ENCODE data around the gene SPSB2. TPM values are rescaled to one million over a fixed set of nuclear protein-coding genes. Genes with fewer than 3 reads are reported as not detected.

Gene SPSB2
- total RNA-seq, result 3.2 TPM
- long read RNA-seq, partial matches to known transcripts, result 3 of 5 reads
- long read RNA-seq, other reads (novel, unspliced or antisense), result 0 of 5 reads

- Histone ChIP-seq H3K4me3 (peak within 1 kb of the TSS; percentile 89), H3K9me3 (replicated peaks) (no peaks in the 10 kb centered on the region), H3K27me3 (ENCODE audit: low read depth) (no peaks in the 10 kb centered on the region), H3K4me1 (peaks cover 52% of the 10 kb centered on the region), H3K36me3 (peaks cover 31% of the 10 kb centered on the region), H3K27ac (replicated peaks) (peak within 1 kb of the TSS; percentile 90)
- no peak for TF ChIP-seq CTCF (IDR thresholded peaks at IDR 0.05; ENCODE audit: borderline replicate concordance)
- intact Hi-C loops (cut with micrococcal nuclease), result no loop called here
- peak; percentile 98 for DNase-seq
These were observed at the start of gene SPSB2 for GRCh38 chr12:6873094-6874014. TSS of gene SPSB2 (minus strand) at chr12:6873303. CDS start at chr12:6872901, 402 bp downstream.

GRCh38 chr12:6921996-6922946, 49.2 kb upstream of the SPSB2 start:
- peaks cover 34% of the 10 kb centered on the region for H3K4me1 ChIP-seq
- no peak for TF ChIP-seq CTCF (IDR thresholded peaks at IDR 0.05; ENCODE audit: borderline replicate concordance)
- no peak for DNase-seq
- H3K9me3 ChIP-seq (replicated peaks), result no peaks in the 10 kb centered on the region
- no peak overlapping the region for H3K27ac ChIP-seq (replicated peaks)
- intact Hi-C loops (cut with micrococcal nuclease), result no loop called here
- no peak overlapping the region for H3K4me3 ChIP-seq
- no peaks in the 10 kb centered on the region for H3K36me3 ChIP-seq
- no peaks in the 10 kb centered on the region for H3K27me3 ChIP-seq (ENCODE audit: low read depth)

- intact Hi-C loops (cut with micrococcal nuclease), result no loop called here
- Histone ChIP-seq H3K27ac (replicated peaks) (no peak overlapping the region), H3K36me3 (no peaks in the 10 kb centered on the region), H3K9me3 (replicated peaks) (no peaks in the 10 kb centered on the region), H3K4me3 (no peak overlapping the region), H3K27me3 (ENCODE audit: low read depth) (no peaks in the 10 kb centered on the region), H3K4me1 (peaks cover 27% of the 10 kb centered on the region)
- no peak for TF ChIP-seq CTCF (IDR thresholded peaks at IDR 0.05; ENCODE audit: borderline replicate concordance)
- DNase-seq, result no peak
These were observed 48.4 kb upstream of the SPSB2 start for GRCh38 chr12:6921539-6921938.

GRCh38 chr12:6919588-6919987, 46.5 kb upstream of the SPSB2 start:
- DNase-seq, result no peak

More at GRCh38 chr12:6919588-6919987, 46.5 kb upstream of the SPSB2 start:
- Histone ChIP-seq H3K27ac (replicated peaks) (no peak overlapping the region), H3K36me3 (no peaks in the 10 kb centered on the region), H3K4me1 (peaks cover 21% of the 10 kb centered on the region), H3K27me3 (ENCODE audit: low read depth) (no peaks in the 10 kb centered on the region), H3K4me3 (no peak overlapping the region), H3K9me3 (replicated peaks) (no peaks in the 10 kb centered on the region)
- TF ChIP-seq CTCF (IDR thresholded peaks at IDR 0.05; ENCODE audit: borderline replicate concordance), result no peak
- intact Hi-C loops (cut with micrococcal nuclease), result no loop called here
